Osteocyte (in vitro differentiated cells): Measurements from ENCODE around the gene AFDN. TPM values are rescaled to one million over a fixed set of nuclear protein-coding genes. Genes with fewer than 3 reads are reported as not detected.

Experiments used
- DNase-seq: peaks from one replicate; pipeline ENCODE4 v3.0.0; 2021; ENCODE audit warnings: mixed read lengths; ENCODE audit not compliant: unreplicated experiment; ENCODE audit errors: extremely low spot score
- H3K27ac Mint-ChIP-seq: one replicate; pipeline ENCODE4 v1.8.0; 2021; ENCODE audit warnings: mild to moderate bottlenecking, mixed read lengths; ENCODE audit not compliant: unreplicated experiment
- H3K27me3 Mint-ChIP-seq: one replicate; pipeline ENCODE4 v1.8.0; 2021; ENCODE audit warnings: mixed read lengths; ENCODE audit not compliant: unreplicated experiment
- H3K36me3 Mint-ChIP-seq: one replicate; pipeline ENCODE4 v1.8.0; 2021; ENCODE audit warnings: mixed read lengths; ENCODE audit not compliant: unreplicated experiment
- H3K4me1 Mint-ChIP-seq: one replicate; pipeline ENCODE4 v1.8.0; 2021; ENCODE audit warnings: mixed read lengths; ENCODE audit not compliant: unreplicated experiment
- H3K4me3 Mint-ChIP-seq: one replicate; pipeline ENCODE4 v1.8.0; 2021; ENCODE audit warnings: mild to moderate bottlenecking, moderate library complexity, mixed read lengths; ENCODE audit not compliant: unreplicated experiment
- H3K9me3 Mint-ChIP-seq: one replicate; pipeline ENCODE4 v1.8.0; 2021; ENCODE audit warnings: mixed read lengths; ENCODE audit not compliant: unreplicated experiment
- total RNA-seq: library from RNA; stranded (reverse); gene quantifications from 2 replicates; pipeline ENCODE4 v1.2.1, GENCODE V29; 2021
- TF ChIP-seq, protein P1 (sequence below): fragments of 200-600 bp; sonication (generic); IDR thresholded peaks from 2 replicates; pipeline ENCODE4 v1.5.0; 2021; ENCODE audit warnings: antibody characterized with exemption, mild to moderate bottlenecking, moderate library complexity

The AFDN gene
- total RNA-seq, 1 donor from 2014 or later: 67.3 TPM

- no peak overlapping the region for H3K27ac Mint-ChIP-seq
- TF ChIP-seq, protein P1, sequence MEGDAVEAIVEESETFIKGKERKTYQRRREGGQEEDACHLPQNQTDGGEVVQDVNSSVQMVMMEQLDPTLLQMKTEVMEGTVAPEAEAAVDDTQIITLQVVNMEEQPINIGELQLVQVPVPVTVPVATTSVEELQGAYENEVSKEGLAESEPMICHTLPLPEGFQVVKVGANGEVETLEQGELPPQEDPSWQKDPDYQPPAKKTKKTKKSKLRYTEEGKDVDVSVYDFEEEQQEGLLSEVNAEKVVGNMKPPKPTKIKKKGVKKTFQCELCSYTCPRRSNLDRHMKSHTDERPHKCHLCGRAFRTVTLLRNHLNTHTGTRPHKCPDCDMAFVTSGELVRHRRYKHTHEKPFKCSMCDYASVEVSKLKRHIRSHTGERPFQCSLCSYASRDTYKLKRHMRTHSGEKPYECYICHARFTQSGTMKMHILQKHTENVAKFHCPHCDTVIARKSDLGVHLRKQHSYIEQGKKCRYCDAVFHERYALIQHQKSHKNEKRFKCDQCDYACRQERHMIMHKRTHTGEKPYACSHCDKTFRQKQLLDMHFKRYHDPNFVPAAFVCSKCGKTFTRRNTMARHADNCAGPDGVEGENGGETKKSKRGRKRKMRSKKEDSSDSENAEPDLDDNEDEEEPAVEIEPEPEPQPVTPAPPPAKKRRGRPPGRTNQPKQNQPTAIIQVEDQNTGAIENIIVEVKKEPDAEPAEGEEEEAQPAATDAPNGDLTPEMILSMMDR: no peak
- H3K27me3 Mint-ChIP-seq: no peaks in the 10 kb centered on the region
- no peak for DNase-seq
- no peak overlapping the region for H3K4me3 Mint-ChIP-seq
- H3K9me3 Mint-ChIP-seq: no peaks in the 10 kb centered on the region
- peaks cover 2% of the 10 kb centered on the region for H3K36me3 Mint-ChIP-seq
- H3K4me1 Mint-ChIP-seq: peaks cover 53% of the 10 kb centered on the region
Measured at GRCh38 chr6:167829513-167829912, 2.8 kb downstream of the AFDN start.

GRCh38 chr6:167831281-167831828 is 4.6 kb downstream of the AFDN start:
- Mint-ChIP-seq H3K4me1 (peaks cover 52% of the 10 kb centered on the region), H3K9me3 (no peaks in the 10 kb centered on the region), H3K27me3 (no peaks in the 10 kb centered on the region), H3K27ac (no peak overlapping the region), H3K4me3 (no peak overlapping the region), H3K36me3 (peaks cover 2% of the 10 kb centered on the region)
- TF ChIP-seq, protein P1: no peak
- DNase-seq: no peak

DNA sequence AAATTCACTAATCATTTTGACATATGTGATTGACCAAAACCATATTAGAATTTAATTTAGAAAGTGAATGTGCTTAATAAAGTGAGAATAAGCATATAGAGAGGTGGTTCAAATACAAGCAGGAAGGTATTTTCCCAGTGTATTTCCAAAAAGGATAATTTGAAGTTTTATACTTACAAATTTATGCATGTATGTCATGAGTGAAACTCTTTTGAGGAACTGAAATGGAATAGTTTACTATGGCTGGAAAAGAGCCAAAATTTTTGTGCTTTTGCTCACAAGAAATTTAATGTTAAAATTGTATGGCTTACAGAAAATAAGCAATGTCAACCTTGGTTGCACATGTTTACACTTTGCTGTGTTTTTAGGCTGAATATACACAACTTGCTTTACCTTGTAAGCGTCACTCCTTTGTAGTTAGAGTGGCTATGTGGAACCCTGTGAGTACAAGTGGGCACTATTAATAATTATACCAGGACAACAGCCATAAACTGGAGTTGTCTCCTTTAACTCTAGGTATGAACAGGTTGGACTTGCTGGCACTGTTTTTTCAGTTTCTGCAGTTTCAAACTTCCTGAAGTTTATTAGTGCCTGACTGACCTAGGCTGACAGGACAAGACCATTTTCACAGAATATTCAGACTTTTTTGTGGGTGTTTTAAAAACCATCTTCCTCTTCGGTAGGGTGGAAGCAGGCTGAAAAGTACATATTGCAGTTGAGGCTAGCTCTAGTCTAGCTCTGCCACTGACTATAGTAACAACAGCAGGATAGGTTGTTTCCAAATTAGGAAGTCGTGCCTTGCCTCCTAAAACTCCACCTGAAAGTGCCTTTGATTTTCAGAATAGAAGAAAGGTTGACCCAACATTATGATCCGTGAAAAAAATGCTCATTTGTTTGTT is 6.0 kb downstream of the AFDN start:
- H3K36me3 Mint-ChIP-seq: peaks cover 2% of the 10 kb centered on the region
- DNase-seq: no peak
- H3K4me3 Mint-ChIP-seq: no peak overlapping the region
- H3K4me1 Mint-ChIP-seq: peaks cover 50% of the 10 kb centered on the region
- H3K9me3 Mint-ChIP-seq: no peaks in the 10 kb centered on the region
- no peaks in the 10 kb centered on the region for H3K27me3 Mint-ChIP-seq
- TF ChIP-seq, protein P1: no peak
- no peak overlapping the region for H3K27ac Mint-ChIP-seq

DNA sequence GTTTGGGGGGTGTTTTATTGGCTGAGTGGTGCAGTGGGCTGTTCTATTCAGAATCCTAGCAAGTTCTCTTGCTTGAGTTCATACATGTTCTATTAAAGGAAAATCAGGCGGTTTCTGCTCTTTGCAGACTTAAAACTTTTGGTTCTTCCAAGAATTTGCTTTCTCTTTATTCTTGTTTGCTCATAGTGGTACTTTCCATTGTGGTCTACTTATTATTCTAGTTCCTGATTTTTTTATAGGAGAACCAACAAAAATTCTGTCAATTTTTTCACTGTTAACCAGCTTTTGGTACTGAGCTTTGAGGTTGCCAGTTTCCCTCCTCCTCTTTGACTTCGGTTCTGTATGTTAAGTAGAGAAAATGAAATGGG is 6.7 kb downstream of the AFDN start:
- TF ChIP-seq, protein P1: no peak
- peaks cover 44% of the 10 kb centered on the region for H3K4me1 Mint-ChIP-seq
- H3K36me3 Mint-ChIP-seq: peaks cover 2% of the 10 kb centered on the region
- H3K27me3 Mint-ChIP-seq: no peaks in the 10 kb centered on the region
- no peak for DNase-seq
- H3K9me3 Mint-ChIP-seq: no peaks in the 10 kb centered on the region
- no peak overlapping the region for H3K4me3 Mint-ChIP-seq
- no peak overlapping the region for H3K27ac Mint-ChIP-seq

DNA sequence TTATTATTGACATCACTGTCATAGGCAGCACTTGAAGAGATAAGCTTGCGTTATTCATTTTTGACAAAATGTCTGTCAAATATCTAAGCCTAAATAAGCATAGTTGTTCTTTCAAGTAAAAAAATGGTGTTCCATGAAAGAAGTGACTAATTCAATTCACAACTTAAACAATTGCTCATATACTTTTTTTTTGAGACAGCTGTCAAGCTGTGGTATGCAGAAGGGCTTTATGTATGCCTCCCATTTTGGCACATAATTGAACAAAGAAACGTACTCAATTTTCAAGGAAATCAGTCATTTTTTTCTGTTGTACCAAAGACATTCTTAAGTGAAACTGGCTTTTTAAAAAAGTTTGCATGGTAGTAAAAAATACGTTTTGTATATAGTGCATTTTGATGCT is 8.5 kb downstream of the AFDN start:
- no peak for DNase-seq
- Mint-ChIP-seq H3K27me3 (no peaks in the 10 kb centered on the region), H3K4me1 (peaks cover 32% of the 10 kb centered on the region), H3K27ac (no peak overlapping the region), H3K9me3 (no peaks in the 10 kb centered on the region), H3K36me3 (peaks cover 2% of the 10 kb centered on the region), H3K4me3 (no peak overlapping the region)
- TF ChIP-seq, protein P1: no peak
